Measurements from ENCODE around the gene PEX5. TPM values are rescaled to one million over a fixed set of nuclear protein-coding genes. Genes with fewer than 3 reads are reported as not detected.

The PEX5 gene
- total RNA-seq, 2 experiments from 2014 or later = 54.4 to 99.9 TPM

GRCh38 chr12:7144414-7145120 lies 44.9 kb upstream of the PEX5 start:
- BruUV-seq (replicated peaks) = no TSS peak
- Histone ChIP-seq H3K4me1 (ENCODE audit: insufficient read depth, low read length, poor library complexity, severe bottlenecking) (no peaks in the 10 kb centered on the region), H3K4me3 (ENCODE audit: low read depth, low read length, poor library complexity, severe bottlenecking) (no peak overlapping the region), H4K20me1 (ENCODE audit: insufficient read depth, low read length) (no peaks in the 10 kb centered on the region), H3K79me2 (ENCODE audit: insufficient read depth, low read depth, low read length) (no peaks in the 10 kb centered on the region), H3K36me3 (ENCODE audit: insufficient read depth, low read length) (no peaks in the 10 kb centered on the region), H2AFZ (ENCODE audit: low read length) (no peak overlapping the region), H3K9me3 (ENCODE audit: low read length) (no peaks in the 10 kb centered on the region), H3K4me2 (ENCODE audit: low read length) (no peak overlapping the region), H3K27ac (ENCODE audit: low read depth, low read length, poor library complexity, severe bottlenecking) (no peak overlapping the region), H3K9me2 (ENCODE audit: insufficient read depth, low read length) (no peaks in the 10 kb centered on the region)
- DNase-seq (ENCODE audit: low spot score) = peak; percentile 59
- no peak for TF ChIP-seq EZH2phosphoT487 (IDR thresholded peaks at IDR 0.05; ENCODE audit: borderline replicate concordance, low read depth, low read length)
- TF ChIP-seq CTCF (conservative IDR thresholded peaks at IDR 0.05; ENCODE audit: low read length) = peak; percentile 86
- intact Hi-C loops (cut with micrococcal nuclease; ENCODE audit: unreplicated experiment) = loop anchor here (5.0 kb wide), 1 partner anchor 318 kb away; no protein-coding TSS in a partner anchor
- CTCF ChIA-PET (ENCODE audit: unreplicated experiment) = interaction anchor here (0.6 kb wide), 1 partner anchor 45 kb away, joined by 4 read pairs; the partner anchor contains the start of gene PEX5
- POLR2A ChIA-PET = no interaction called here

DNA sequence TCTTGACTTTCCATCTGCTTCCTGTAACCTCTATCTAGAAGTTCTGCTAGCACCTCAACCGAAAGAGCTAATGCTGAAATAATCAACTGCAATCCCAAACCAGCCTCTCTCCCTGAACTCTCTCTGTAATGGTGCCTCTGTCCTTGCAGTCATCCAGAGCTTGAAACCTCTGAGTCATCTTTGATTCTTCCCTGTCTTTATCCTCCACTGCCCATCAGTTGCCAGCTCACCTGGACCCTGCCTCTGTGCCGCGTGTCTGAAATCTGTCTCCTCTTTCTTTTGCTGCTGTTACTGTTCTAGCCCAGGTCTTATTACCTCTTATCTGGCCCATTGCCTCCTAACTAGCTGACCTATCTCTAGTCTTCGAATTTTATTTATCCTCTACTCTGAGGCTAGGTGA lies 43.8 kb upstream of the PEX5 start:
- Histone ChIP-seq H3K4me2 (ENCODE audit: low read length) (no peak overlapping the region), H4K20me1 (ENCODE audit: insufficient read depth, low read length) (no peaks in the 10 kb centered on the region), H3K9me2 (ENCODE audit: insufficient read depth, low read length) (no peaks in the 10 kb centered on the region), H3K36me3 (ENCODE audit: insufficient read depth, low read length) (no peaks in the 10 kb centered on the region), H3K27ac (ENCODE audit: low read depth, low read length, poor library complexity, severe bottlenecking) (no peak overlapping the region), H3K4me1 (ENCODE audit: insufficient read depth, low read length, poor library complexity, severe bottlenecking) (no peaks in the 10 kb centered on the region), H3K9me3 (ENCODE audit: low read length) (no peaks in the 10 kb centered on the region), H3K79me2 (ENCODE audit: insufficient read depth, low read depth, low read length) (no peaks in the 10 kb centered on the region), H3K4me3 (ENCODE audit: low read depth, low read length, poor library complexity, severe bottlenecking) (no peak overlapping the region), H2AFZ (ENCODE audit: low read length) (no peak overlapping the region)
- no peak for DNase-seq (ENCODE audit: low spot score)
- ChIA-PET POLR2A (interaction anchor here (0.7 kb wide), 1 partner anchor 307 kb away, joined by 3 read pairs; no protein-coding TSS in a partner anchor), CTCF (ENCODE audit: unreplicated experiment) (interaction anchor here (0.6 kb wide), 1 partner anchor 96 kb away, joined by 3 read pairs; no protein-coding TSS in a partner anchor)
- BruUV-seq (replicated peaks) = no TSS peak
- no peak for TF ChIP-seq CTCF (conservative IDR thresholded peaks at IDR 0.05; ENCODE audit: low read length)
- TF ChIP-seq EZH2phosphoT487 (IDR thresholded peaks at IDR 0.05; ENCODE audit: borderline replicate concordance, low read depth, low read length) = no peak
- intact Hi-C loops (cut with micrococcal nuclease; ENCODE audit: unreplicated experiment) = no loop called here

DNA sequence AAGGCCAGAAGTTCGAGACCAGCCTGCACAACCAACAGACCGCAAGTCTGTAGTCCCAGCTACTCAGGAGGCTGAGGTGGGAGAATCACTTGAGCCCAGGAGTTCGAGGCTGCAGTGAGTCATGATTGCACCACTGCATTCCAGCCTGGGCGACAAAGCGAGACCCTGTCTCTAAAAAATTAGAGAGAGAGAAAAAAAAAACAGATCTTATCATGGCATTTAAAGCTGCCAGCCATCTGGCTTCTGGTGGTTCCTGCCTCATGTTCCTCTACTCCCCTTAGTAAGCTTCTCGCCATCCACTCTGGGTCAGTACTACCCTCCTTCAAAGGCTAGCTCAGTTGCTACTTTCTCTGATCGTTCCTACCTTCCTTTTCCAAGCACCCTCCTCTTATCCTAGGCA lies 43.3 kb upstream of the PEX5 start:
- Histone ChIP-seq H2AFZ (ENCODE audit: low read length) (no peak overlapping the region), H3K9me2 (ENCODE audit: insufficient read depth, low read length) (no peaks in the 10 kb centered on the region), H3K9me3 (ENCODE audit: low read length) (no peaks in the 10 kb centered on the region), H3K4me2 (ENCODE audit: low read length) (no peak overlapping the region), H3K79me2 (ENCODE audit: insufficient read depth, low read depth, low read length) (no peaks in the 10 kb centered on the region), H3K36me3 (ENCODE audit: insufficient read depth, low read length) (no peaks in the 10 kb centered on the region), H3K4me1 (ENCODE audit: insufficient read depth, low read length, poor library complexity, severe bottlenecking) (no peaks in the 10 kb centered on the region), H3K27ac (ENCODE audit: low read depth, low read length, poor library complexity, severe bottlenecking) (no peak overlapping the region), H3K4me3 (ENCODE audit: low read depth, low read length, poor library complexity, severe bottlenecking) (no peak overlapping the region), H4K20me1 (ENCODE audit: insufficient read depth, low read length) (no peaks in the 10 kb centered on the region)
- TF ChIP-seq EZH2phosphoT487 (IDR thresholded peaks at IDR 0.05; ENCODE audit: borderline replicate concordance, low read depth, low read length) (no peak), CTCF (conservative IDR thresholded peaks at IDR 0.05; ENCODE audit: low read length) (no peak)
- no TSS peak for BruUV-seq (replicated peaks)
- no peak for DNase-seq (ENCODE audit: low spot score)
- POLR2A ChIA-PET = interaction anchor here (0.7 kb wide), 1 partner anchor 306 kb away, joined by 3 read pairs; no protein-coding TSS in a partner anchor
- CTCF ChIA-PET (ENCODE audit: unreplicated experiment) = no interaction called here
- intact Hi-C loops (cut with micrococcal nuclease; ENCODE audit: unreplicated experiment) = no loop called here

Measured in OCI-LY7 (cell line).